Transverse colon (tissue), 4 donors: ENCODE results near the gene PRCP.

Source experiments
- POLR2A ChIP-seq: fragments of 450-650 bp; IDR thresholded peaks from one replicate; pipeline ENCODE4 v1.6.1; 2016; ENCODE audit warnings: antibody characterized with exemption, mild to moderate bottlenecking, moderate library complexity
- POLR2AphosphoS5 ChIP-seq, 3 donors: sonication (generic); formaldehyde crosslinking; IDR thresholded peaks; one replicate each; pipeline ENCODE4 v1.6.1; 2016; ENCODE audit warnings: antibody characterized with exemption in 3 of 3
- TF ChIP-seq, protein P1 (sequence below), 5 experiments: fragments of 200-600 bp in 3 of 5; fragments of 450-650 bp in 2 of 5; sonication (generic) in 3 of 5; IDR thresholded peaks; 1 replicate in 2 of 5; 2 replicates in 3 of 5; pipeline ENCODE4 v1.5.1; 2016 to 2017; ENCODE audit warnings: antibody characterized with exemption in 5 of 5, inconsistent platforms in 3 of 5, mild to moderate bottlenecking in 2 of 5, moderate library complexity in 1 of 5

- TF ChIP-seq POLR2AphosphoS5 (IDR thresholded peaks at IDR 0.05) (no peak), POLR2A (no peak)
- TF ChIP-seq, protein P1, sequence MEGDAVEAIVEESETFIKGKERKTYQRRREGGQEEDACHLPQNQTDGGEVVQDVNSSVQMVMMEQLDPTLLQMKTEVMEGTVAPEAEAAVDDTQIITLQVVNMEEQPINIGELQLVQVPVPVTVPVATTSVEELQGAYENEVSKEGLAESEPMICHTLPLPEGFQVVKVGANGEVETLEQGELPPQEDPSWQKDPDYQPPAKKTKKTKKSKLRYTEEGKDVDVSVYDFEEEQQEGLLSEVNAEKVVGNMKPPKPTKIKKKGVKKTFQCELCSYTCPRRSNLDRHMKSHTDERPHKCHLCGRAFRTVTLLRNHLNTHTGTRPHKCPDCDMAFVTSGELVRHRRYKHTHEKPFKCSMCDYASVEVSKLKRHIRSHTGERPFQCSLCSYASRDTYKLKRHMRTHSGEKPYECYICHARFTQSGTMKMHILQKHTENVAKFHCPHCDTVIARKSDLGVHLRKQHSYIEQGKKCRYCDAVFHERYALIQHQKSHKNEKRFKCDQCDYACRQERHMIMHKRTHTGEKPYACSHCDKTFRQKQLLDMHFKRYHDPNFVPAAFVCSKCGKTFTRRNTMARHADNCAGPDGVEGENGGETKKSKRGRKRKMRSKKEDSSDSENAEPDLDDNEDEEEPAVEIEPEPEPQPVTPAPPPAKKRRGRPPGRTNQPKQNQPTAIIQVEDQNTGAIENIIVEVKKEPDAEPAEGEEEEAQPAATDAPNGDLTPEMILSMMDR (IDR thresholded peaks at IDR 0.05), result no peak
These were observed 40.5 kb downstream of the PRCP start for GRCh38 chr11:82859750-82860149.
